Measurements from ENCODE around the gene C2CD4D. TPM values are rescaled to one million over a fixed set of nuclear protein-coding genes. Genes with fewer than 3 reads are reported as not detected.

C2CD4D gene
- total and polyA plus RNA-seq, 2 of the 13 experiments (the other 11 are each of a cell fraction or from before 2014, with no cell fraction given), result not detected

GRCh38 chr1:151846686-151847237 lies 7.1 kb upstream of the C2CD4D start:
- peaks cover 0 to 44% of the 10 kb centered on the region in 2 experiments; a peak in 2 of 5 replicates for H3K27me3 ChIP-seq (ENCODE audit: control insufficient read depth in 1 of 2, insufficient read depth in 2 of 2, low read length in 2 of 2)
- H4K20me1 ChIP-seq (ENCODE audit: insufficient read depth, low read length), result no peaks in the 10 kb centered on the region
- in situ Hi-C loops (cut with HindIII; ENCODE audit: extremely low pct_ligation_motif_present, low pct_unique_long_range_greater_than_20kb) (no loop called here), intact Hi-C loops (cut with micrococcal nuclease; ENCODE audit: unreplicated experiment) (no loop called here)
- no peak overlapping the region for H3K9ac ChIP-seq (ENCODE audit: insufficient read depth, low read depth, low read length)
- DNase-seq (ENCODE audit: low spot score) (no peak), ATAC-seq (no peak), FAIRE-seq (no peak)
- no peak overlapping the region for H3K4me3 ChIP-seq (replicated peaks in 1 of 3; ENCODE audit: insufficient read depth in 1 of 3, low read depth in 2 of 3, low read length in 3 of 3)
- ChIA-PET CTCF (ENCODE audit: low intra/inter-chr PET ratio, low total read pairs) (no interaction called here), POLR2A (no interaction called here)
- no peak overlapping the region for H2AFZ ChIP-seq (ENCODE audit: low read length)
- BruUV-seq (replicated peaks), result no TSS peak
- H3K36me3 ChIP-seq (replicated peaks in 1 of 2; ENCODE audit: control insufficient read depth in 1 of 2, insufficient read depth in 2 of 2, low read length in 2 of 2), result no peaks in the 10 kb centered on the region
- H3K27ac ChIP-seq (ENCODE audit: extremely low read length, insufficient read depth, low read length), result no peak overlapping the region
- 54% methylated on average over 8 of the region's 8 CpGs for WGBS (ENCODE audit: low lambda C conversion rate)
- H3K9me3 ChIP-seq (ENCODE audit: low read length), result no peaks in the 10 kb centered on the region
- H3K4me2 ChIP-seq (ENCODE audit: low read depth, low read length), result no peak overlapping the region
- H3K4me1 ChIP-seq (ENCODE audit: insufficient read depth, low read length), result peaks cover 11% of the 10 kb centered on the region
- TF ChIP-seq ZNF124 (CRISPR knock-in tag; IDR thresholded peaks at IDR 0.05), result no peak
- no peak for TF ChIP-seq IRX3 (CRISPR knock-in tag; IDR thresholded peaks at IDR 0.05; ENCODE audit: borderline replicate concordance, low read depth)
- H3K79me2 ChIP-seq (ENCODE audit: insufficient read depth, low read length), result no peaks in the 10 kb centered on the region

GRCh38 chr1:151846062-151846568 lies 6.5 kb upstream of the C2CD4D start:
- H3K4me2 ChIP-seq (ENCODE audit: low read depth, low read length), result peak overlapping the region; percentile 20; the same call in 1 of the 2 replicates
- H4K20me1 ChIP-seq (ENCODE audit: insufficient read depth, low read length), result no peaks in the 10 kb centered on the region
- no TSS peak for BruUV-seq (replicated peaks)
- H3K4me1 ChIP-seq (ENCODE audit: insufficient read depth, low read length), result peaks cover 17% of the 10 kb centered on the region
- H3K9me3 ChIP-seq (ENCODE audit: low read length), result no peaks in the 10 kb centered on the region
- no peaks in the 10 kb centered on the region for H3K79me2 ChIP-seq (ENCODE audit: insufficient read depth, low read length)
- ChIA-PET CTCF (ENCODE audit: low intra/inter-chr PET ratio, low total read pairs) (no interaction called here), POLR2A (interaction anchor here (0.7 kb wide), 1 partner anchor 306 kb away, joined by 3 read pairs; the partner anchor contains the start of gene TUFT1)
- peaks cover 0 to 42% of the 10 kb centered on the region in 2 experiments; a peak in 2 of 5 replicates for H3K27me3 ChIP-seq (ENCODE audit: control insufficient read depth in 1 of 2, insufficient read depth in 2 of 2, low read length in 2 of 2)
- DNase-seq (ENCODE audit: low spot score), result peak; percentile 41
- 8% methylated on average over 6 of the region's 6 CpGs for WGBS (ENCODE audit: low lambda C conversion rate)
- H3K9ac ChIP-seq (ENCODE audit: insufficient read depth, low read depth, low read length), result no peak overlapping the region
- in situ Hi-C loops (cut with HindIII; ENCODE audit: extremely low pct_ligation_motif_present, low pct_unique_long_range_greater_than_20kb), result no loop called here
- H3K27ac ChIP-seq (ENCODE audit: extremely low read length, insufficient read depth, low read length), result no peak overlapping the region
- peak; percentile 82 for ATAC-seq
- FAIRE-seq, result no peak
- H3K4me3 ChIP-seq (replicated peaks in 1 of 3; ENCODE audit: insufficient read depth in 1 of 3, low read depth in 2 of 3, low read length in 3 of 3), result no peak overlapping the region
- TF ChIP-seq ATF7-NPFF (CRISPR knock-in tag; IDR thresholded peaks at IDR 0.05; ENCODE audit: low read depth) (no peak), CTCF (CRISPR knock-in tag; IDR thresholded peaks at IDR 0.05) (peak; percentile 4; the same call in 1 of the 2 replicates), MNT (IDR thresholded peaks at IDR 0.05) (peak; percentile 67), ELF1 (CRISPR knock-in tag; IDR thresholded peaks at IDR 0.05) (peak; percentile 52; the same call in 1 of the 2 replicates)
- intact Hi-C loops (cut with micrococcal nuclease; ENCODE audit: unreplicated experiment), result no loop called here
- H3K36me3 ChIP-seq (replicated peaks in 1 of 2; ENCODE audit: control insufficient read depth in 1 of 2, insufficient read depth in 2 of 2, low read length in 2 of 2), result no peaks in the 10 kb centered on the region
- H2AFZ ChIP-seq (ENCODE audit: low read length), result no peak overlapping the region

Measured in HepG2 (cell line).